Measurements from ENCODE around the gene KIAA0825.

DNA sequence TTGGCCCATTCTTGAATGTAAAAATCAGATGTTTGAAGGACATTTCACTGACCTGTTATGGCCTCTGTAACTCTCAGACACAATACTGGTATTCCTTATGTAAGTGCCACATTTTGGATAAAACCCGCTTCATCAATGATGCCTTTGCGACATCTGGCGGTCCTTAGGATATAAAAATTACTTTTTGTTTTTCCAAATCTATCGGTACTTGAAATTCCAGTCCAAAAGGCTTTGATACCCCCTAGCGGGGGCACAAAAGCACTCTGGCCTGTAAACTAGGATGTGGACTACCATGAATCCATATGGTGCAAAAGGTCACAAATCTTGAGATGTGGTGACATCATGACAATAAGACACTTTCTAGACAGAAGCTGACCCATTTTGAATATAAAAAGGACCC is 291.8 kb downstream of the KIAA0825 start:
- TF ChIP-seq GATA2 (IDR thresholded peaks at IDR 0.05; ENCODE audit: low read depth, low read length) (no peak), GATA3 (IDR thresholded peaks at IDR 0.05; ENCODE audit: low read depth, low read length) (no peak)
